ENCODE results near the gene TUFT1. TPM values are rescaled to one million over a fixed set of nuclear protein-coding genes. Genes with fewer than 3 reads are reported as not detected.

The TUFT1 gene
- total RNA-seq, 2 experiments from 2014 or later = 0.06 to 0.13 TPM

DNA sequence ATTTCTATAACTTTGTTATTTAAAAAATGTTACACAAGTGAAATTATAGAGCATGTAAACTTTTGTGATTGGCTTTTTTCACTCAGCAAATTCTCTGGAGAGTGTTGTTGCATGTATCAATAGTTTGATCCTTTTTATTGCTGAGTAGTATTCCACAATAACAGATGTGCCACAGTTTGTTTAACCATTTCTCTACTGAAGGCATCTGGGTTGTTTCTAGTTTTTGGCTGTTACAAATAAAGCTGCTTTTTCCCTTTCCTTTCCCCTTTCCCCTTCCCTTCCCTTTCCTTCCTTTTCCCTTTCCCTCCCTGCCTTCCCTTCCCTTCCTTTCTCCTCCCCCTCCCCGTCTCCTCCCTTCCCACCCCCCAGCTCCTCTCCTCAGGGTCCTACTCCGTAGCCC lies 15.9 kb downstream of the TUFT1 start:
- CTCF ChIA-PET (ENCODE audit: unreplicated experiment) = no interaction called here
- no peak overlapping the region for H3K4me2 ChIP-seq (ENCODE audit: low read length)
- H3K9me2 ChIP-seq (ENCODE audit: insufficient read depth, low read length) = no peaks in the 10 kb centered on the region
- intact Hi-C loops (cut with micrococcal nuclease; ENCODE audit: unreplicated experiment) = no loop called here
- no peaks in the 10 kb centered on the region for H3K36me3 ChIP-seq (ENCODE audit: insufficient read depth, low read length)
- TF ChIP-seq EZH2phosphoT487 (IDR thresholded peaks at IDR 0.05; ENCODE audit: borderline replicate concordance, low read depth, low read length) = no peak
- TF ChIP-seq, protein P1, sequence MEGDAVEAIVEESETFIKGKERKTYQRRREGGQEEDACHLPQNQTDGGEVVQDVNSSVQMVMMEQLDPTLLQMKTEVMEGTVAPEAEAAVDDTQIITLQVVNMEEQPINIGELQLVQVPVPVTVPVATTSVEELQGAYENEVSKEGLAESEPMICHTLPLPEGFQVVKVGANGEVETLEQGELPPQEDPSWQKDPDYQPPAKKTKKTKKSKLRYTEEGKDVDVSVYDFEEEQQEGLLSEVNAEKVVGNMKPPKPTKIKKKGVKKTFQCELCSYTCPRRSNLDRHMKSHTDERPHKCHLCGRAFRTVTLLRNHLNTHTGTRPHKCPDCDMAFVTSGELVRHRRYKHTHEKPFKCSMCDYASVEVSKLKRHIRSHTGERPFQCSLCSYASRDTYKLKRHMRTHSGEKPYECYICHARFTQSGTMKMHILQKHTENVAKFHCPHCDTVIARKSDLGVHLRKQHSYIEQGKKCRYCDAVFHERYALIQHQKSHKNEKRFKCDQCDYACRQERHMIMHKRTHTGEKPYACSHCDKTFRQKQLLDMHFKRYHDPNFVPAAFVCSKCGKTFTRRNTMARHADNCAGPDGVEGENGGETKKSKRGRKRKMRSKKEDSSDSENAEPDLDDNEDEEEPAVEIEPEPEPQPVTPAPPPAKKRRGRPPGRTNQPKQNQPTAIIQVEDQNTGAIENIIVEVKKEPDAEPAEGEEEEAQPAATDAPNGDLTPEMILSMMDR (conservative IDR thresholded peaks at IDR 0.05; ENCODE audit: low read length) = no peak
- no peak overlapping the region for H3K27ac ChIP-seq (ENCODE audit: low read depth, low read length, poor library complexity, severe bottlenecking)
- DNase-seq (ENCODE audit: low spot score) = no peak
- H3K9me3 ChIP-seq (ENCODE audit: low read length) = no peaks in the 10 kb centered on the region
- H4K20me1 ChIP-seq (ENCODE audit: insufficient read depth, low read length) = no peaks in the 10 kb centered on the region
- no peak overlapping the region for H3K4me3 ChIP-seq (ENCODE audit: low read depth, low read length, poor library complexity, severe bottlenecking)
- H3K79me2 ChIP-seq (ENCODE audit: insufficient read depth, low read depth, low read length) = no peaks in the 10 kb centered on the region
- no peak overlapping the region for H2AFZ ChIP-seq (ENCODE audit: low read length)
- POLR2A ChIA-PET = interaction anchor here (0.5 to 0.7 kb wide), 2 partner anchors 80 to 374 kb away, joined by 3 read pairs; no protein-coding TSS in a partner anchor
- BruUV-seq (replicated peaks) = no TSS peak
- no peaks in the 10 kb centered on the region for H3K4me1 ChIP-seq (ENCODE audit: insufficient read depth, low read length, poor library complexity, severe bottlenecking)

DNA sequence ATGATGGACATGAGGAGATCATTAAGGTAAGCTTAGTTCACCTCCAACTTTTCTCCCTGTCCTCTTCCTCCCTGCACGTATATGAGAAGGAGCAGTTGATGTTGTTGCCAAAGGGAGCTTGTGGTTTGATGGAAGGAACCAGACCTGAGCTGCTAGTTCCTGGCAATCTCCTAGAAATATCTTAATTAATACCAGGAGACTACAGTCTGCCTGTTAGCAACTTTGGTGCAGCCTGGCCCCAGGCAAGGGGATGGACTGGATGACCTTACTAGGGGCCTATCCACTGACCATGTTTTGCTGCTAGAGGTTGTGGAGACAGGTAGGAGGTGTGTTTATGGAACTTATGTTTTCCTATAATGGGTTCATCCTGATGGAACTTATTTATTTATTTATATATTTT lies 22.6 kb downstream of the TUFT1 start:
- Histone ChIP-seq H3K36me3 (ENCODE audit: insufficient read depth, low read length) (no peaks in the 10 kb centered on the region), H3K4me1 (ENCODE audit: insufficient read depth, low read length, poor library complexity, severe bottlenecking) (no peaks in the 10 kb centered on the region), H3K9me2 (ENCODE audit: insufficient read depth, low read length) (no peaks in the 10 kb centered on the region), H4K20me1 (ENCODE audit: insufficient read depth, low read length) (no peaks in the 10 kb centered on the region), H3K27ac (ENCODE audit: low read depth, low read length, poor library complexity, severe bottlenecking) (no peak overlapping the region), H2AFZ (ENCODE audit: low read length) (no peak overlapping the region), H3K4me3 (ENCODE audit: low read depth, low read length, poor library complexity, severe bottlenecking) (no peak overlapping the region), H3K4me2 (ENCODE audit: low read length) (no peak overlapping the region), H3K79me2 (ENCODE audit: insufficient read depth, low read depth, low read length) (no peaks in the 10 kb centered on the region), H3K9me3 (ENCODE audit: low read length) (no peaks in the 10 kb centered on the region)
- intact Hi-C loops (cut with micrococcal nuclease; ENCODE audit: unreplicated experiment) = no loop called here
- no TSS peak for BruUV-seq (replicated peaks)
- ChIA-PET POLR2A (interaction anchor here (0.6 to 0.7 kb wide), 3 partner anchors 107 to 196 kb away, joined by 3 read pairs; no protein-coding TSS in a partner anchor), CTCF (ENCODE audit: unreplicated experiment) (no interaction called here)
- no peak for DNase-seq (ENCODE audit: low spot score)
- no peak for TF ChIP-seq EZH2phosphoT487 (IDR thresholded peaks at IDR 0.05; ENCODE audit: borderline replicate concordance, low read depth, low read length)
- TF ChIP-seq, protein P1 (conservative IDR thresholded peaks at IDR 0.05; ENCODE audit: low read length) = no peak

DNA sequence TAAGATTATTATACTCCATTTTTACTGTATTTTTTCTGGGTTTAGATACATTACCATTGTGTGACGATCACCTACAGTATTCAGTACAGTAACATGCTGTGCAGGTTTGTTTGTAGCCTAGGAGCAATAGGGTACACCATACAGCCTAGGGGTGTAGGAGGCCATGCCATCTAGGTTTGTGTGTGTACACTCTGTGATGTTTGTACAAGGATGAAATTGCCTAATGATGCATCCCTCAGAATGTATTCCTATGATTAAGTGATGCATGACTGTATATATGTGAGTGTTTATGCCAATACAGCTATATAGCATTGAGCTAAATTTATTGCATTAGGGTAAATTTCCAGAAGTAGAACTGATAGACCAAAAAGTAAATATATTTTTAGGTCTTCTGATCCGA lies 23.3 kb downstream of the TUFT1 start:
- Histone ChIP-seq H3K4me2 (ENCODE audit: low read length) (no peak overlapping the region), H3K9me3 (ENCODE audit: low read length) (no peaks in the 10 kb centered on the region), H3K36me3 (ENCODE audit: insufficient read depth, low read length) (no peaks in the 10 kb centered on the region), H3K27ac (ENCODE audit: low read depth, low read length, poor library complexity, severe bottlenecking) (no peak overlapping the region), H3K4me3 (ENCODE audit: low read depth, low read length, poor library complexity, severe bottlenecking) (no peak overlapping the region), H4K20me1 (ENCODE audit: insufficient read depth, low read length) (no peaks in the 10 kb centered on the region), H2AFZ (ENCODE audit: low read length) (no peak overlapping the region), H3K79me2 (ENCODE audit: insufficient read depth, low read depth, low read length) (no peaks in the 10 kb centered on the region), H3K4me1 (ENCODE audit: insufficient read depth, low read length, poor library complexity, severe bottlenecking) (no peaks in the 10 kb centered on the region), H3K9me2 (ENCODE audit: insufficient read depth, low read length) (no peaks in the 10 kb centered on the region)
- DNase-seq (ENCODE audit: low spot score) = no peak
- no TSS peak for BruUV-seq (replicated peaks)
- ChIA-PET CTCF (ENCODE audit: unreplicated experiment) (no interaction called here), POLR2A (no interaction called here)
- TF ChIP-seq EZH2phosphoT487 (IDR thresholded peaks at IDR 0.05; ENCODE audit: borderline replicate concordance, low read depth, low read length) = no peak
- TF ChIP-seq, protein P1 (conservative IDR thresholded peaks at IDR 0.05; ENCODE audit: low read length) = no peak
- intact Hi-C loops (cut with micrococcal nuclease; ENCODE audit: unreplicated experiment) = no loop called here
